GM18505 (cell line): ENCODE results near the gene GXYLT2.

Experiments used
- ATAC-seq: cut with Tn5 transposase; IDR thresholded peaks from one replicate; pipeline ENCODE4 v1.9.1; 2021; ENCODE audit not compliant: unreplicated experiment
- POLR2A ChIP-seq: IDR thresholded peaks from 4 replicates; pipeline ENCODE4 v1.6.1; 2011; ENCODE audit warnings: borderline replicate concordance; ENCODE audit not compliant: insufficient read depth, insufficient read length; ENCODE audit errors: extremely low read depth

GXYLT2 gene, protein sequence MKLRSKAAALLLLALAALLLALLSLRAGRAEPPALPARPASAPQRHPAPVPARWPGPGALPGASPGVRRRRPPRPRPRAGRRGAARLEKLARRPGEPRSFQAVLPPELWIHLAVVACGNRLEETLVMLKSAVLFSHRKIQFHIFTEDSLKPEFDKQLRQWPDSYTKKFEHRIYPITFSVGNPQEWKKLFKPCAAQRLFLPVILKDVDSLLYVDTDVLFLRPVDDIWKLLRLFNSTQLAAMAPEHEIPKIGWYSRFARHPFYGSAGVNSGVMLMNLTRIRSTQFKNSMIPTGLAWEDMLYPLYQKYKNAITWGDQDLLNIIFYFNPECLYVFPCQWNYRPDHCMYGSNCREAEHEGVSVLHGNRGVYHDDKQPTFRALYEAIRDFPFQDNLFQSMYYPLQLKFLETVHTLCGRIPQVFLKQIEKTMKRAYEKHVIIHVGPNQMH

DNA sequence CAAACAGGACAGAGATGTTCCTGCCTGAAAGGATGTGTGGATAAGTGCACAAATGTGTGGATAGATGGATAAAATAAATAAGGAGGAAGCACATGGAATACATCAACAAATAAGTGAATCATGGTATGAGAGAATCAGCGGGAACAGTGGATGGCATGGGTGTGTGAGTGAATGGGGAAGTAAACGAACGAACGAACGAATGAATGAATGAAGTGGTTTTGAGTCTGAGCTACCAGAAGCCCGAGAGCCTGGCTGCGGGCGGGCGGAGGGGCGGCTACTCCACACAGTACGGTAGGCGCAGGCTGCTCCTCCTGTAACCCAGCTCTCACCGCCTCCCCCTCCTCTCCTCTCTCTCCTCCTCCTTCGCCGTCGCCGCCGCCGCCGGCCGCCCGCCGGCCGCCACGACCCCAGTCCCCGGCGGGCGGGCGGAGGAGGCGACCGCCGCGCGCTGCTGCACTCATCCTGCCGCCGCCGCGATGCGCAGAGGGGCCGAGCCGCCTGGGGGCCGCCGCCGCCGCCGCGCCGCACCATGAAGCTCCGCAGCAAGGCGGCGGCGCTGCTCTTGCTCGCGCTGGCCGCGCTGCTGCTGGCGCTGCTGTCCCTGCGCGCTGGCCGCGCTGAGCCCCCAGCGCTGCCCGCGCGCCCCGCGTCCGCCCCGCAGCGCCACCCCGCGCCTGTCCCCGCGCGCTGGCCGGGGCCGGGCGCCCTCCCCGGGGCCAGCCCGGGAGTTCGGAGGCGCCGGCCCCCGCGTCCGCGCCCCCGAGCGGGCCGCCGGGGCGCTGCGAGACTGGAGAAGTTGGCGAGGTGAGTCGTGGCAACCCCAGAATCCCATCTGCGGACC lies at the start of gene GXYLT2:
TSS of gene GXYLT2 (plus strand) at position 342 of the 841 bp plus-strand sequence. CDS start at position 530, 188 bp downstream.
- ATAC-seq, result peak; percentile 85
- no peak for TF ChIP-seq POLR2A

- no peak for TF ChIP-seq POLR2A
- no peak for ATAC-seq
Measured at GRCh38 chr3:72839057-72839456, 48.8 kb upstream of the GXYLT2 start.

DNA sequence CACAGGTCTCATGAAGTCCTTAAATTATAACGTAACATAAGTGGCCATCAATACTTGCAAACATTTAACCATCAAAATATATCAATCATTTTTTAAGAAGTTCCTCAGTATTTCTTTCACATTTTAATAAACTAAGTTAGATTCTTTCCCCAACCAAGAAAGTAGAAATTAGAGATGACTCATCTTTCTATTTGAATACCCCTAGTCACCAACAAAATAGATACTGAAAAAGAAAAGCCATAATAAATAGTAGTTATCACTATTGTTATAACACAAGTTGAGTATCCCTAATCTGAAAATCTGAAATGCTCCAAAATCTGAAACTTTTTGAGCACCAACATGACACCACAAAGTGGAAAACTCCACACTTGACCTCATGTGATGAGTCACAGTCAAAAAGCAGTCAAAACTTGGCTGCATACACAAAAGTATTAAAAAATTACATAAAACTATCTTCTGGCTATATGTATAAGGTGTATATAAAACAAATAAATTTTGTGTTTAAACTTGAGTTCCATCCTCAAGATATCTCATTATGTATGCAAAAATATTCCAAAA lies 43.3 kb upstream of the GXYLT2 start:
- peak; percentile 20 for ATAC-seq
- TF ChIP-seq POLR2A, result no peak

- TF ChIP-seq POLR2A, result no peak
- no peak for ATAC-seq
Measured at GRCh38 chr3:72846166-72846565, 41.7 kb upstream of the GXYLT2 start.

DNA sequence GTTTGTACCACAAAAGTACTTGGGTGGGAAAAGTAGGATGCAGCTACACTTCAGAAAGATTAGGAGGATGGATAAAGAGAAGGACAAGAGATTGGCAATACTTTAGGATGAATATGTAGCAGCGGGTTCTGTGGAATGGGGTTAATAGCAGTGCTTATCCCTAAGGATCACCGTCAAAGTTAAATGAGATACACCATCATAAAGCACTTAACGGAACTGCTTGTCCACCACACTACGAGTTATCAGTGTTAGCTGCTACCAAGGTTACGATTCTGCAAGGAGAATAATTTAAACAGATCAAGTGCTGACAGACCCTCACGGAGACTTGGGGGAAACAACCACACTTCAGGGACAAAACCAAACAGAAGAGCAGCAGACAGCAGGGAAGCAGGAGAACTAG lies 40.6 kb upstream of the GXYLT2 start:
- no peak for ATAC-seq
- no peak for TF ChIP-seq POLR2A

DNA sequence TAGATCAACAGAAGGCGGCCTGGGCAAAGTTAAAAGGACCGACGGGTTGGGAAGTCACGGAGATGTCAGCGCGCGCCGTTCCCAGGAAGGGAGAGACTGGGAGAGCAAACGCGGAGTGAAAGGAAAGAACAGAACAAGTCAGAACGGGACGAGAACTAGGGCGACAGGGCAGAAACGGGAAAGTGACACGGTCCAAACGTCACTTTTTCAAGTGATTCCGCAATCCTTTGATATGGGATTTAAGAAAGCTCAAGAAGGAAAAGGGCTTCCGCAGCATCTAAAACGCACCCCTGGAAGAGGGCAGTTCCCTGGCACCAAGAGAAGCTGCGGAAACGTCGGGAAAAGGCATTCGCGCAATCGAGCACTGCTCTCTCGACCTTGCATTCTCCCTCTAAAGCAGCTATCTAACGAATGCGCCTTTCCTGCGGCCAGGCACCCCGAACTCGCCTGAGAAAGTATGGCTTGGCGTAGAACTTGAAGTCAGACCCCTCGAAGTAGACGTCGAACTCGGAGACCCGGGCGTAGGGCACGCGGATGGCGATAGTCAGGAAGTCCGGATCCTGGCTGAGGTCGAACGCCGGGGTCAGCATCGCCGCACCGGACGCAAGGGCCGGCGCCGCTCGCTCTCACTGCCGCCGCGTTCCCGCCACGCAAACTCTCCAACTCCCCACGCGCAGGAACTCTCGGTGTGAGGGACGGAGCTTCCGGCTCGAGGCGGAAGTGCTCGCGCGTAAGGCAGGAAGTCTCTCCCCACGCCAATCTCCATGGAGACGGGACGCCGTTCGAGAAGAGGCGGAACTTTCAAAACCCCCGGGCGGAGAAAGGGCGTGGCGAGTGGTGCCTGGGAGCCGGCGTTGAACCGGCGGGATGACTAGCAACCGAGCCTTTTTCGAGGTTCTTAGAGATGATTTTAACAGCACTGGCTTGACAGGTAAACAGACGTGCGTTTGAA lies 39.8 kb upstream of the GXYLT2 start, which contains the start of gene SHQ1:
TSS of gene SHQ1 (minus strand) at position 695 of the 952 bp plus-strand sequence. CDS start at position 590, 105 bp downstream.
- peak; percentile 78 for TF ChIP-seq POLR2A
- peak; percentile 83 for ATAC-seq

GRCh38 chr3:72848703-72849081 lies 39.2 kb upstream of the GXYLT2 start:
- ATAC-seq, result peak; percentile 46

GRCh38 chr3:72855001-72855400 lies 32.8 kb upstream of the GXYLT2 start:
- TF ChIP-seq POLR2A, result no peak
- no peak for ATAC-seq

More at GRCh38 chr3:72848703-72849081, 39.2 kb upstream of the GXYLT2 start:
- no peak for TF ChIP-seq POLR2A

DNA sequence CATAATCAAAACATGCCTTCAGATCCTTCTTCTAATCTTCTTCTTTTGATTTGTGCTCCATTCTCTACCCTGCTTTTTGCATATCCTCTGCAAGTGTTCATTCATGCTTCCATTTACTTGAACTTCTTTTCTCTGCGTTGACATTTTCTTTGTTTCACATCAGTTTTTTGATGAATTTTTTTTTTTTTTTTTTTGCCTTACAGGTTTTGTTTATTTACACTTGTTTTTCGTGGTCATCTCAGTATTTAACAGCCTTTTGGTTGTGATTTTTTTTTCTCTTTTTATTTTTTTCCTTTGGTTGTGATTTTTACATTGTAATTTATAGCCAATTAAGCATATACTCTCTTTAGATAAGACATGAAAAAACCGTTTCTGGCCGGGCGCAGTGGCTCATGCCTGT lies 27.8 kb upstream of the GXYLT2 start:
- ATAC-seq, result no peak
- no peak for TF ChIP-seq POLR2A

- TF ChIP-seq POLR2A, result no peak
- no peak for ATAC-seq
Measured at GRCh38 chr3:72860846-72861245, 27.0 kb upstream of the GXYLT2 start.

DNA sequence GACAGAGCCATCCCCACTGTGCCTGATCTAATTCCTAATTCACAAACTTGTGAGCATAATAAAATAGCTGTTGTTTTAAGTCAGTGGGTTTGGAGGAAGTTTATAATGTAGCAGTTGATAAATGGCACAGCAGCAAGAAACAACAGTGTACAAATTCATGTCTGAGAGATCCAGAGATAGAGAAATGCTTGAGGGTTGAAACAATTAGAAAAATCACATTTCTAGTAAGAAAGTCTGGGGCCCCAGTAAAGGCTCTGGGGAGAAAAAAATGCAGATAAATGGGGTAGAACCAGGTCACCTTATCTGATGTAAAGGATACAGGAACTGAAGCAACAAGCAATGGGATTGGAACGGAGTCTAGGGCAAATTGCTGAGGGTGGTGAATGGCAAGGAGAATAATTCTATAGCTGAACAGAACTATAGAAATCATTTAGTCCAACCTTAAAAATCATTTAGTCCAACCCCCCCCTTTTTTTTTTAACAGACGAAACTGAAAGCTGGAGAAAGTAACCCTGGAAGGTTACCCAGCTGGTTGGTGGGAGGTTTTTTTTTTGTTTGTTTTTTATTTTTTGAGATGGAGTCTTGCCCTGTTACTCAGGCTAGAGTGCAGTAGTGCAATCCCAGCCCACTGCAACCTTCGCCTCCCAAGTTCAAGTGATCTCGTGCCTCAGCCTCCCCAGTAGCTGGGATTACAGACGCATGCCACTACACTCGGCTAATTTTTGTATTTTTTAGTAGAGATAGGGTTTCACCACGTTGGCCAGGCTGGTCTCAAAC lies 25.3 kb upstream of the GXYLT2 start:
- no peak for TF ChIP-seq POLR2A
- ATAC-seq, result no peak

DNA sequence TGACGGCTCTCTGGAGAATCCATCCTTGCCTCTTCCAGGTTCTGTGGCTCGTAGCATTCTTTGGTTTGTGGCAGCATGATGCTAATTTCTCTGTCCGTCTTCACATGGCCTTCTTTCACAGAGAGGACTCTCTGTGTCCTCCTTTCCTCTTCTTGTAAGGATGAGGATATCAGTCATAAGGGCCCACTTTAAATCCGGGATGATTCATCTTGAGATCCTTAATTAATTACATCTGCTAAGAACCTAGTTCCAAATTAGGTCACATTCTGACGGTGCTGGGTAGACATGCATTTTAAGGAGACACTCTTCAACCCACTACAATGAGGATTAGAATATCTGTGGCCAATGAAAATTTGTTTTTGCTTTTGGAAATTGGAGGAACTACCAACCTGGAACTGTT lies 15.7 kb upstream of the GXYLT2 start:
- TF ChIP-seq POLR2A, result no peak
- no peak for ATAC-seq
